OCI-LY3 (cell line): ENCODE results near the gene ZSCAN22.

Experiments used
- H2AFZ ChIP-seq: fragments of 200-600, 300-600 bp; shearing (Covaris generic); 2 replicates; pipeline ENCODE4 v1.6.0; 2014; ENCODE audit warnings: antibody characterized with exemption, low read depth, low read length
- H3K27ac ChIP-seq: fragments of 200-600, 300-600 bp; sonication (generic); 2 replicates; pipeline ENCODE4 v1.5.1; 2014; ENCODE audit warnings: mild to moderate bottlenecking, low read length, moderate library complexity, mixed read lengths
- H3K27me3 ChIP-seq: fragments of 200-600, 300-600 bp; sonication (generic); 2 replicates; pipeline ENCODE4 v1.6.1; 2014; ENCODE audit warnings: low read depth, low read length, mixed read lengths
- H3K36me3 ChIP-seq: fragments of 200-600, 300-600 bp; sonication (generic); replicated peaks from 2 replicates; pipeline ENCODE3; 2014; ENCODE audit warnings: low read depth, low read length, mixed read lengths
- H3K4me1 ChIP-seq: fragments of 300-600, 200-600 bp; sonication (generic); 2 replicates; pipeline ENCODE4 v1.6.1; 2014; ENCODE audit warnings: low read length, mixed read lengths
- H3K4me2 ChIP-seq: fragments of 200-600, 300-600 bp; sonication (generic); 2 replicates; pipeline ENCODE4 v1.6.1; 2014; ENCODE audit warnings: low read length, mixed read lengths
- H3K4me3 ChIP-seq: fragments of 300-600, 200-600 bp; sonication (generic); 2 replicates; pipeline ENCODE4 v1.5.1; 2014; ENCODE audit warnings: antibody characterized with exemption, mild to moderate bottlenecking, low read length, moderate library complexity
- H3K79me2 ChIP-seq: fragments of 300-600, 200-600 bp; shearing (Covaris generic); 2 replicates; pipeline ENCODE4 v1.6.1; 2014; ENCODE audit warnings: mild to moderate bottlenecking, low read length, mixed read lengths
- H3K9ac ChIP-seq: fragments of 300-600, 200-600 bp; shearing (Covaris generic); 2 replicates; pipeline ENCODE4 v1.6.0; 2014; ENCODE audit warnings: mild to moderate bottlenecking, low read length, moderate library complexity
- H3K9me3 ChIP-seq: fragments of 200-600, 300-600 bp; shearing (Covaris generic); 2 replicates; pipeline ENCODE4 v1.6.1; 2014; ENCODE audit warnings: low read length, mixed read lengths; ENCODE audit not compliant: insufficient read depth
- H4K20me1 ChIP-seq: fragments of 200-600, 300-600 bp; sonication (generic); 2 replicates; pipeline ENCODE4 v1.6.1; 2016; ENCODE audit warnings: low read length, mixed read lengths; ENCODE audit not compliant: insufficient read depth
- EZH2phosphoT487 ChIP-seq: fragments of 200-600 bp; shearing (Covaris generic); IDR thresholded peaks from 2 replicates; pipeline ENCODE4 v1.6.1; 2018; ENCODE audit warnings: antibody characterized with exemption, mixed run types, low read depth
- TF ChIP-seq, protein P1 (sequence below): fragments of 200-600, 300-600 bp; sonication (generic); IDR thresholded peaks from 2 replicates; pipeline ENCODE4 v1.5.1; 2014; ENCODE audit warnings: antibody characterized with exemption, low read length, low read depth

Gene ZSCAN22

DNA sequence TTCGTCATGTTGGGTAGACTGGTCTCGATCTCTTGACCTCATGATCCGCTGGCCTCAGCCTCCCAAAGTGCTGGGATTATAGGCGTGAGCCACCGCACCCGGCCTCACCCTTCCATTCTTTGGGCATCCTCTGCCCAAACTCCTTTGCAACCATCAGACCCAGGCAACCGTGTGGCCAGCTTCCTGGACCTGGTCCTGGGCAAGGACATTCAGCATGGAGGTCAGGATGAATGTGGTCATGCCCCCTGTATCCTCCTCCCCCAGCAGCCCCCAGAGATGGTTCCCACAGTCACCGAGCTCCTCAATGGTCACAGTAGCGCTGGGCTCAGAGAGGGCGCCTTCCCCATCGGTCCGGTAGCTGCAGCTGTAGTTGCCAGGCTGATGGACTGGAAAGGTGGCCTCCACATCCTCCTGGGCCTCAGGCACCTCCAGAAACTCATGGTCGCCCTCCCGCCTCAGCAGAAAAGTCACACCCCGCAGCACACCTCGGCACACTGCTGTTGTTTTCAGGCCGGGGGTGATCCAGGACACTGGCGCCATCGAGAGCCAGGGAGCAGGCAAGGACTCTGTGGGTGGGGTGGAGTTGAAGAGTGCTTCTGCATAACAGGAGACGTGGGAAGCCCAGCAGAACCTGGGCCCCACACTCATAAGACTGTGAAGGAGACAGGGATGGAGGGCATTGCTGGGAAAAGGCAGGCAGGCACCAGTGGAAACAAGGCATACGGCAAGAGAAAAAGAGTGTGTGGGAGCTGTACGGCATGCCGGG lies 25.4 kb downstream of the ZSCAN22 start:
- H3K4me2 ChIP-seq, result no peak overlapping the region
- H3K27ac ChIP-seq, result no peak overlapping the region
- no peaks in the 10 kb centered on the region for H4K20me1 ChIP-seq
- H3K4me1 ChIP-seq, result peaks cover 3% of the 10 kb centered on the region; the same call in 1 of the 2 replicates
- TF ChIP-seq, protein P1, sequence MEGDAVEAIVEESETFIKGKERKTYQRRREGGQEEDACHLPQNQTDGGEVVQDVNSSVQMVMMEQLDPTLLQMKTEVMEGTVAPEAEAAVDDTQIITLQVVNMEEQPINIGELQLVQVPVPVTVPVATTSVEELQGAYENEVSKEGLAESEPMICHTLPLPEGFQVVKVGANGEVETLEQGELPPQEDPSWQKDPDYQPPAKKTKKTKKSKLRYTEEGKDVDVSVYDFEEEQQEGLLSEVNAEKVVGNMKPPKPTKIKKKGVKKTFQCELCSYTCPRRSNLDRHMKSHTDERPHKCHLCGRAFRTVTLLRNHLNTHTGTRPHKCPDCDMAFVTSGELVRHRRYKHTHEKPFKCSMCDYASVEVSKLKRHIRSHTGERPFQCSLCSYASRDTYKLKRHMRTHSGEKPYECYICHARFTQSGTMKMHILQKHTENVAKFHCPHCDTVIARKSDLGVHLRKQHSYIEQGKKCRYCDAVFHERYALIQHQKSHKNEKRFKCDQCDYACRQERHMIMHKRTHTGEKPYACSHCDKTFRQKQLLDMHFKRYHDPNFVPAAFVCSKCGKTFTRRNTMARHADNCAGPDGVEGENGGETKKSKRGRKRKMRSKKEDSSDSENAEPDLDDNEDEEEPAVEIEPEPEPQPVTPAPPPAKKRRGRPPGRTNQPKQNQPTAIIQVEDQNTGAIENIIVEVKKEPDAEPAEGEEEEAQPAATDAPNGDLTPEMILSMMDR, result no peak
- TF ChIP-seq EZH2phosphoT487, result no peak
- no peaks in the 10 kb centered on the region for H3K36me3 ChIP-seq
- H3K27me3 ChIP-seq, result no peaks in the 10 kb centered on the region
- no peaks in the 10 kb centered on the region; the same call in 1 of the 2 replicates for H3K79me2 ChIP-seq
- H2AFZ ChIP-seq, result no peak overlapping the region
- no peak overlapping the region for H3K4me3 ChIP-seq
- no peak overlapping the region for H3K9ac ChIP-seq
- H3K9me3 ChIP-seq, result no peaks in the 10 kb centered on the region

- TF ChIP-seq EZH2phosphoT487, result no peak
- TF ChIP-seq, protein P1, result no peak
- H4K20me1 ChIP-seq, result no peaks in the 10 kb centered on the region
Measured at GRCh38 chr19:58352760-58353671, 26.2 kb downstream of the ZSCAN22 start, which contains the start of gene A1BG. TSS of gene A1BG (minus strand) at chr19:58353492. CDS start at chr19:58353437, 55 bp downstream.

GRCh38 chr19:58353717-58354477 lies 27.1 kb downstream of the ZSCAN22 start:
- TF ChIP-seq, protein P1, result no peak
- no peak for TF ChIP-seq EZH2phosphoT487
- no peaks in the 10 kb centered on the region for H3K27me3 ChIP-seq
- no peaks in the 10 kb centered on the region for H3K79me2 ChIP-seq
- H2AFZ ChIP-seq, result no peak overlapping the region
- H3K36me3 ChIP-seq, result no peaks in the 10 kb centered on the region
- no peaks in the 10 kb centered on the region for H4K20me1 ChIP-seq
- H3K27ac ChIP-seq, result no peak overlapping the region
- H3K4me2 ChIP-seq, result no peak overlapping the region
- no peak overlapping the region for H3K9ac ChIP-seq
- H3K4me3 ChIP-seq, result no peak overlapping the region
- H3K9me3 ChIP-seq, result no peaks in the 10 kb centered on the region
- H3K4me1 ChIP-seq, result no peaks in the 10 kb centered on the region

More at GRCh38 chr19:58352760-58353671, 26.2 kb downstream of the ZSCAN22 start, which contains the start of gene A1BG:
- peaks cover 3% of the 10 kb centered on the region; the same call in 1 of the 2 replicates for H3K4me1 ChIP-seq
- no peak within 1 kb of the TSS for H3K4me2 ChIP-seq
- no peaks in the 10 kb centered on the region for H3K36me3 ChIP-seq
- no peak within 1 kb of the TSS for H3K27ac ChIP-seq
- no peaks in the 10 kb centered on the region for H3K79me2 ChIP-seq
- H3K27me3 ChIP-seq, result no peaks in the 10 kb centered on the region
- no peak within 1 kb of the TSS for H3K9ac ChIP-seq
- no peak within 1 kb of the TSS for H2AFZ ChIP-seq
- H3K9me3 ChIP-seq, result no peaks in the 10 kb centered on the region
- H3K4me3 ChIP-seq, result no peak within 1 kb of the TSS
